Rectal smooth muscle tissue (tissue), 1 donor: ENCODE results near the gene DCC.

ENCODE experiments used
- H3K27ac ChIP-seq: one replicate; pipeline ENCODE4 v1.7.0; 2013; ENCODE audit warnings: low read depth, low read length, inconsistent platforms
- H3K27me3 ChIP-seq: one replicate; pipeline ENCODE4 v1.7.0; 2013; ENCODE audit warnings: low read length; ENCODE audit not compliant: control insufficient read depth, insufficient read depth
- H3K36me3 ChIP-seq: one replicate; pipeline ENCODE4 v1.7.0; 2013; ENCODE audit warnings: low read length; ENCODE audit not compliant: control insufficient read depth, insufficient read depth
- H3K4me1 ChIP-seq: one replicate; pipeline ENCODE4 v1.7.0; 2013; ENCODE audit warnings: low read length; ENCODE audit not compliant: control insufficient read depth, insufficient read depth
- H3K4me3 ChIP-seq: one replicate; pipeline ENCODE4 v1.7.0; 2013; ENCODE audit warnings: low read length
- H3K9ac ChIP-seq: one replicate; pipeline ENCODE4 v1.7.0; 2013; ENCODE audit warnings: low read length

DCC gene

GRCh38 chr18:52437161-52437560 is 97.2 kb downstream of the DCC start:
- Histone ChIP-seq H3K27me3 (no peaks in the 10 kb centered on the region), H3K27ac (no peak overlapping the region), H3K36me3 (no peaks in the 10 kb centered on the region), H3K4me3 (no peak overlapping the region), H3K9ac (no peak overlapping the region), H3K4me1 (no peaks in the 10 kb centered on the region)

- Histone ChIP-seq H3K27ac (no peak overlapping the region), H3K27me3 (no peaks in the 10 kb centered on the region), H3K9ac (no peak overlapping the region), H3K4me1 (no peaks in the 10 kb centered on the region), H3K36me3 (no peaks in the 10 kb centered on the region), H3K4me3 (no peak overlapping the region)
Measured at GRCh38 chr18:52439457-52439856, 99.5 kb downstream of the DCC start.

- Histone ChIP-seq H3K4me1 (no peaks in the 10 kb centered on the region), H3K27ac (no peak overlapping the region), H3K36me3 (no peaks in the 10 kb centered on the region), H3K4me3 (no peak overlapping the region), H3K9ac (no peak overlapping the region), H3K27me3 (no peaks in the 10 kb centered on the region)
Measured at GRCh38 chr18:52441794-52442193, 101.8 kb downstream of the DCC start.

GRCh38 chr18:52442686-52443085 is 102.7 kb downstream of the DCC start:
- Histone ChIP-seq H3K27ac (no peak overlapping the region), H3K4me1 (no peaks in the 10 kb centered on the region), H3K4me3 (no peak overlapping the region), H3K36me3 (no peaks in the 10 kb centered on the region), H3K27me3 (no peaks in the 10 kb centered on the region), H3K9ac (no peak overlapping the region)

GRCh38 chr18:52451256-52451655 is 111.3 kb downstream of the DCC start:
- Histone ChIP-seq H3K27me3 (no peaks in the 10 kb centered on the region), H3K4me3 (no peak overlapping the region), H3K27ac (no peak overlapping the region), H3K4me1 (no peaks in the 10 kb centered on the region), H3K36me3 (no peaks in the 10 kb centered on the region), H3K9ac (no peak overlapping the region)

DNA sequence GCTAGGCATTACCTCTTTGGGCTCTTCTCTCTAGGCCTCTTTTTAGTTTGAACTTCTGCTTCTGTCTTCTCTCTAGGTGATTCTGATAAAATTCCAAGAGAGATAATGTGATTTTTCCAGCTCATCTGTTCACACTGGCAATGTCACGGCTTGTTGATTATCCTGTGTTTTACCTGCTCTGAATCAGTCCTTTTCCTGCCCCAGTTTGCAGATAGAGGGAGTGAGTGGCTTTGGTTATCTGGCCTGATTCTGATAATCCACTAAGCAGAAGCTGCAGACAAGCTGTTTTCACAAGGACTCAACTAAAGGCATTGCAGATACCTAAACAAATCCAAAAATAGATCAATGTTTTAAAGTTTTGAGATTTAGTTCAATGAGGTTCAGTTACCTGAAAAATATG is 111.9 kb downstream of the DCC start:
- Histone ChIP-seq H3K36me3 (no peaks in the 10 kb centered on the region), H3K4me1 (no peaks in the 10 kb centered on the region), H3K27me3 (no peaks in the 10 kb centered on the region), H3K9ac (no peak overlapping the region), H3K4me3 (no peak overlapping the region), H3K27ac (no peak overlapping the region)

- H3K27ac ChIP-seq = no peak overlapping the region
- H3K4me1 ChIP-seq = no peaks in the 10 kb centered on the region
- H3K9ac ChIP-seq = no peak overlapping the region
- no peaks in the 10 kb centered on the region for H3K36me3 ChIP-seq
- no peaks in the 10 kb centered on the region for H3K27me3 ChIP-seq
- no peak overlapping the region for H3K4me3 ChIP-seq
Measured at GRCh38 chr18:52452427-52452826, 112.4 kb downstream of the DCC start.

DNA sequence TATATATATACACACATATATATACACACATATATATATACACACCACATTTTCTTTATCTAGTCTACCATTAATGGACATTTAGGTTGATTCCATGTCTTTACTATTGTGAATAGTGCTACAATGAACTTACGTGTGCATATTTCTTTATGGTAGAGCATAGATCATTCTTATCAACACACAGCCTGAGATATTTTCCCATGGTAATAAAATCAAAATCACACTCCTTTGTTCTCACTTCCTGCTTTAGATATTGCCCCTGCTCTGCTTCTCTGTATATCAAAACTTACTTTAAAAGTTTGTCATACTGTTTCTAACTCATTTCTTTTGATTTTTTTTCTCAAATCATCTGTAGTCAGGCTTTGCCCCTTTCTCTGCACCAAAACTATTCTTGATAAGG is 119.9 kb downstream of the DCC start:
- Histone ChIP-seq H3K4me1 (no peaks in the 10 kb centered on the region), H3K9ac (no peak overlapping the region), H3K36me3 (no peaks in the 10 kb centered on the region), H3K27ac (no peak overlapping the region), H3K27me3 (no peaks in the 10 kb centered on the region), H3K4me3 (no peak overlapping the region)

DNA sequence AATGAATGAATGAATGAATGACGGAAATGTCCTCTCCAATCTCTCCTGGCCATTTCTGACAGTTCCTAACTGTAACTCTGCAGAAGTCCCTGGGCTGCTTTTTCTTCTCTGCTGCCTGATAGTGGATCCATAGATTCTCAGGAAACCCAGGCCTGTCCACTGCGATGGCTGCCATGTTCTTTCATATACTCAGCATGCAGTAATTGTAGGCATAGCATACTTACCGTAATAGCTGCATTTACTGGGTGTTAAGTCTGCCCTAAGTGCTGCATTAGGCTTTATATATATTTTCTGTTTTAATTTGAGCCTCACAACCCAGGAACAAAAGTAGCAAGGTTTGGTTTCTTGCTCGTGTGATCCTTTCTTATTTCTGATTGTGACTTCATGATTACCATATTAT is 122.9 kb downstream of the DCC start:
- no peak overlapping the region for H3K9ac ChIP-seq
- H3K27me3 ChIP-seq = no peaks in the 10 kb centered on the region
- no peaks in the 10 kb centered on the region for H3K36me3 ChIP-seq
- no peaks in the 10 kb centered on the region for H3K4me1 ChIP-seq
- no peak overlapping the region for H3K4me3 ChIP-seq
- H3K27ac ChIP-seq = no peak overlapping the region

DNA sequence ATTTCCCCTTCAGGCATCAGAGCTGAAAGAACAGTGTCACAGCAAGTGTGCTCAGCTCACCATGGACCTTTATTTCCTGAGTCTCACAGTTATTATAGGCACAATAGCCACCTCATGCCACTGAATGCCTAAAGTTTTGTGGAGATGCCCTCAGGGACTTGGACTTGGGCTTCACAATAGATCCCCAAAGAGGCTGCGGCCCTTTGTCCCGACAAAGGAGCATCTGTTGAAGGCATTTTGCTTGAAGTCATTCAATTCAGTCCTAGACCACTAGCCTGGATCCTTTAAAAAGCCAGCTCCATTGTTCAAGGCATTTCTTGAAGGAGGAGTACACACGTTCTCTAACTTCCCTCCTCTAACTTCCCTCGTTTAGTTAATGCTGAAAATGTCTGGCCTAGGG is 125.4 kb downstream of the DCC start:
- Histone ChIP-seq H3K36me3 (no peaks in the 10 kb centered on the region), H3K4me3 (no peak overlapping the region), H3K4me1 (no peaks in the 10 kb centered on the region), H3K9ac (no peak overlapping the region), H3K27ac (no peak overlapping the region), H3K27me3 (no peaks in the 10 kb centered on the region)

DNA sequence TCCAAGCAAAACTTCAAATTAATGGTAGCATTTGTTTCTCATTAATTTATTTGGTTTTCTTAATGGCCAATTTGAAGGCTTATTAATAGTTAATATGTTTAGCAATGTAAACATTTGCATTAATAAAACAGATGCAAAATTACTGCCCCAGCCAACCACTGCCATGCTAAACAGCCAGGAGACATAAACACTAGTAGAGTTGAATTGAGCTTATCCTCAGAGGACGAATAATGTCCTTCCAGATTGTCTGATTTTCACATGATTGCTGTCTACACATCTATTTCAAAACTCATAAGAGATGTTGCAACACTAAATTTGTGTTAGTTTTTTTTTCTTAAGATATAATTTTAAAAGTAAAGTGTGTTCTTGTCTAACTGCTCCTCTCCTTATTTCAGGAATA is 128.5 kb downstream of the DCC start:
- H3K27ac ChIP-seq = no peak overlapping the region
- H3K27me3 ChIP-seq = no peaks in the 10 kb centered on the region
- H3K4me1 ChIP-seq = no peaks in the 10 kb centered on the region
- H3K36me3 ChIP-seq = no peaks in the 10 kb centered on the region
- no peak overlapping the region for H3K4me3 ChIP-seq
- H3K9ac ChIP-seq = no peak overlapping the region

DNA sequence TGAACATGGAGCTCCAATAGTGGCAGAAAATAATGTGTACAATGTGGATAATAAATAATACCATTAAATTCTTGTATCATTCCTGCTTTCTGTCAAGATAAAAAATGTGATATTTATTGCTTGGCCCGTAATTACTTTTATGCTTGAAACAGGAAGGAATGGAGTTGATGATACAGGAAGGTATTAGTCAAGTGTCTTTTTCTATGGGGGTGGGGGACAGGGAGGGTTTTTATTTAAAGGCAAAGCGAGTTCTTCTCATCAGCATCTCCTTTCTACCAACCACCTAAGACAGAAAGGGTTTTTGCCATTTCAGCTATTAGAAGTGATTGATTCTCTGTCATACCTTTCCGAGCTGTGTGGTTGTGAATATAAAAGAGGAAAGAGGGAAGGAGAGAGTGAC is 135.3 kb downstream of the DCC start:
- no peak overlapping the region for H3K27ac ChIP-seq
- no peaks in the 10 kb centered on the region for H3K4me1 ChIP-seq
- no peaks in the 10 kb centered on the region for H3K36me3 ChIP-seq
- H3K27me3 ChIP-seq = no peaks in the 10 kb centered on the region
- no peak overlapping the region for H3K9ac ChIP-seq
- H3K4me3 ChIP-seq = no peak overlapping the region

DNA sequence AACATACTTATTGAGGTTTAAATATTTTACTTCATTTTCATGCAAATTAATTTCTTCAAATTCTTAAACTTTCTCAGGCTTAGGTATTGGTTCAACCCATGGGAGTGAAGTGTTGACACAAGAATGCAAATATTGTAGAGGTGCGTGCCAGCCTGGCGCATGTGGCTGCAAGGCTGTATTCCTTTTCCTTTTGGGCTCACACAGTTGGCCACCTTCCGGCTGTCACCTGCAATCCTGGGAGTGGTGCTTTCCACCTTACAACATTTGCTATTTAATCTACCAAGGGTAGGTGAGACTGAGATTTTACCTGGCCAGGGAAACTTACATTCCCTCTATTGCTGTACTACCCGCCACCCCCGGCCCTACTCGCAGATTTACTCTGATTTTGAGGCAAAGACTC is 141.1 kb downstream of the DCC start:
- Histone ChIP-seq H3K4me1 (no peaks in the 10 kb centered on the region), H3K27ac (no peak overlapping the region), H3K36me3 (no peaks in the 10 kb centered on the region), H3K4me3 (no peak overlapping the region), H3K27me3 (no peaks in the 10 kb centered on the region), H3K9ac (no peak overlapping the region)

DNA sequence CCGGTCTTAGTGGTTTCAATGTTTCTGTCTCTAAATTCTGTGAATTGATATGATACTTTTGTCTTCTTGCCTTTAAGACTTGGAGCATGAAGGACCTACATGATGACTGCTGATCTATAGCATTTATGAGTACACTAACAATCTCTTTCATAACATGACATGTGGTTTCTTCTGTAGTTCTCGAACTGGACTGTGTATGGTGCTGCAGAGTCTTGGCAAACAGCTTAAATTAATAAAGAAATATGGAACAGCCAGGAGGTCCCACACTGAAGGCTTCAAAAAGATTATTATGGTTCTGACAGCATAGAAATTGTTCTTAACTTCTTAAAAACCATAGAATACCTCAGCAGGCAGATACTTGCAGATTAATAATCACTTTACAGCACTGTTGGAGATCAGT is 145.0 kb downstream of the DCC start:
- Histone ChIP-seq H3K4me3 (no peak overlapping the region), H3K27me3 (no peaks in the 10 kb centered on the region), H3K9ac (no peak overlapping the region), H3K36me3 (no peaks in the 10 kb centered on the region), H3K27ac (no peak overlapping the region), H3K4me1 (no peaks in the 10 kb centered on the region)
